ENCODE results near the gene PBX1. TPM values are rescaled to one million over a fixed set of nuclear protein-coding genes. Genes with fewer than 3 reads are reported as not detected.
A peak's percentile ranks its signal among the peaks of the same experiment; 100 is the strongest.

Gene PBX1
- total RNA-seq, 2 donors from 2014 or later = 55.4 to 56.2 TPM

GRCh38 chr1:164671966-164672571, 113.1 kb downstream of the PBX1 start:
- intact Hi-C loops (cut with DNase I, micrococcal nuclease) = no loop called here
- DNase-seq = no peak
- peak; percentile 53 for ATAC-seq

GRCh38 chr1:164672588-164672987, 113.6 kb downstream of the PBX1 start:
- intact Hi-C loops (cut with DNase I, micrococcal nuclease) = no loop called here
- DNase-seq (no peak), ATAC-seq (peak; percentile 67)

- no peak for ATAC-seq
- intact Hi-C loops (cut with DNase I, micrococcal nuclease) = no loop called here
- no peak for DNase-seq
These were observed 114.7 kb downstream of the PBX1 start for GRCh38 chr1:164673584-164674214.

- DNase-seq (no peak), ATAC-seq (peak; percentile 65)
- intact Hi-C loops (cut with DNase I, micrococcal nuclease) = no loop called here
These were observed 116.4 kb downstream of the PBX1 start for GRCh38 chr1:164675342-164675904.

- ATAC-seq (no peak), DNase-seq (no peak)
- intact Hi-C loops (cut with DNase I, micrococcal nuclease) = no loop called here
These were observed 119.2 kb downstream of the PBX1 start for GRCh38 chr1:164678136-164678700.

- intact Hi-C loops (cut with DNase I, micrococcal nuclease) = no loop called here
- ATAC-seq (peak; percentile 24), DNase-seq (no peak)
These were observed 123.6 kb downstream of the PBX1 start for GRCh38 chr1:164682570-164682969.

- ATAC-seq (peak; percentile 98), DNase-seq (peak in 1 of 2 donors; percentile 31)
- intact Hi-C loops (cut with DNase I, micrococcal nuclease) = no loop called here
These were observed 124.3 kb downstream of the PBX1 start for GRCh38 chr1:164683235-164683634.

- ATAC-seq (no peak), DNase-seq (no peak)
- intact Hi-C loops (cut with DNase I, micrococcal nuclease) = no loop called here
These were observed 126.5 kb downstream of the PBX1 start for GRCh38 chr1:164685266-164686035.

- ATAC-seq = no peak
- no peak for DNase-seq
- intact Hi-C loops (cut with DNase I, micrococcal nuclease) = no loop called here
These were observed 128.8 kb downstream of the PBX1 start for GRCh38 chr1:164687777-164688176.

GRCh38 chr1:164688791-164689190, 129.8 kb downstream of the PBX1 start:
- intact Hi-C loops (cut with DNase I, micrococcal nuclease) = no loop called here
- DNase-seq (no peak), ATAC-seq (no peak)

GRCh38 chr1:164689672-164690511, 130.9 kb downstream of the PBX1 start:
- ATAC-seq = peak; percentile 26
- DNase-seq = no peak
- intact Hi-C loops (cut with DNase I, micrococcal nuclease) = no loop called here

GRCh38 chr1:164692420-164692819, 133.4 kb downstream of the PBX1 start:
- no peak for ATAC-seq
- DNase-seq = no peak
- intact Hi-C loops (cut with DNase I, micrococcal nuclease) = no loop called here

- no peak for DNase-seq
- intact Hi-C loops (cut with DNase I, micrococcal nuclease) = no loop called here
- no peak for ATAC-seq
These were observed 134.8 kb downstream of the PBX1 start for GRCh38 chr1:164693564-164694359.

GRCh38 chr1:164694505-164694904, 135.5 kb downstream of the PBX1 start:
- DNase-seq (no peak), ATAC-seq (no peak)
- intact Hi-C loops (cut with DNase I, micrococcal nuclease) = no loop called here

- DNase-seq (no peak), ATAC-seq (no peak)
- intact Hi-C loops (cut with DNase I, micrococcal nuclease) = no loop called here
These were observed 137.1 kb downstream of the PBX1 start for GRCh38 chr1:164695956-164696665.

- ATAC-seq (no peak), DNase-seq (peak in 1 of 2 donors; percentile 60)
- intact Hi-C loops (cut with DNase I, micrococcal nuclease) = no loop called here
These were observed 141.0 kb downstream of the PBX1 start for GRCh38 chr1:164699815-164700491.

- ATAC-seq (no peak), DNase-seq (no peak)
- intact Hi-C loops (cut with DNase I, micrococcal nuclease) = no loop called here
These were observed 141.7 kb downstream of the PBX1 start for GRCh38 chr1:164700683-164701082.

All from left colon (tissue), 2 donors.